OCI-LY3 (cell line): ENCODE results near the gene MAPK8IP2.

Experiments used
- EZH2phosphoT487 ChIP-seq: fragments of 200-600 bp; shearing (Covaris generic); IDR thresholded peaks from 2 replicates; pipeline ENCODE4 v1.6.1; 2018; ENCODE audit warnings: antibody characterized with exemption, mixed run types, low read depth
- TF ChIP-seq, protein P1 (sequence below): fragments of 200-600, 300-600 bp; sonication (generic); IDR thresholded peaks from 2 replicates; pipeline ENCODE4 v1.5.1; 2014; ENCODE audit warnings: antibody characterized with exemption, low read length, low read depth

DNA sequence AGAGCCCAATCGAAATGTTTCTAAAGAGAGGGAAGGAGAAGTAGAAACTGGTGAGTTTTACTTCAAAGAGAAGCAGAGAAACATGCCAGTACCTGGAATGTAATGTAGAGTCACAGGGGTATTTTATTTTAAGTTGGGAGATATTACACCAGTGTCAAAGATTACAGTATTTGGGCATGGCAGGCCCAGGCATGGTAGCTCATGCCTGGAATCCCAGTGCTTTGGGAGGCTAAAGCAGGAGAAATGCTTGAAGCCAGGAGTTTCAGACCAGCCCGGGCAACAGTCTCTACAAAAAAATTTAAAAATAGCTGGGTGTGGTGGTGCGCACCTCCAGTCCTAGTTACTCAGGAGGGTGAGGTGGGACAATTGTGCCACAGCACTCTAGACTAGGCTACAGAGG, 40.6 kb upstream of the MAPK8IP2 start:
- TF ChIP-seq, protein P1, sequence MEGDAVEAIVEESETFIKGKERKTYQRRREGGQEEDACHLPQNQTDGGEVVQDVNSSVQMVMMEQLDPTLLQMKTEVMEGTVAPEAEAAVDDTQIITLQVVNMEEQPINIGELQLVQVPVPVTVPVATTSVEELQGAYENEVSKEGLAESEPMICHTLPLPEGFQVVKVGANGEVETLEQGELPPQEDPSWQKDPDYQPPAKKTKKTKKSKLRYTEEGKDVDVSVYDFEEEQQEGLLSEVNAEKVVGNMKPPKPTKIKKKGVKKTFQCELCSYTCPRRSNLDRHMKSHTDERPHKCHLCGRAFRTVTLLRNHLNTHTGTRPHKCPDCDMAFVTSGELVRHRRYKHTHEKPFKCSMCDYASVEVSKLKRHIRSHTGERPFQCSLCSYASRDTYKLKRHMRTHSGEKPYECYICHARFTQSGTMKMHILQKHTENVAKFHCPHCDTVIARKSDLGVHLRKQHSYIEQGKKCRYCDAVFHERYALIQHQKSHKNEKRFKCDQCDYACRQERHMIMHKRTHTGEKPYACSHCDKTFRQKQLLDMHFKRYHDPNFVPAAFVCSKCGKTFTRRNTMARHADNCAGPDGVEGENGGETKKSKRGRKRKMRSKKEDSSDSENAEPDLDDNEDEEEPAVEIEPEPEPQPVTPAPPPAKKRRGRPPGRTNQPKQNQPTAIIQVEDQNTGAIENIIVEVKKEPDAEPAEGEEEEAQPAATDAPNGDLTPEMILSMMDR, result no peak
- no peak for TF ChIP-seq EZH2phosphoT487
